ENCODE results near the gene PTK6.
A peak's percentile ranks its signal among the peaks of the same experiment; 100 is the strongest.
"Not testable (repeated sequence)": the region's sequence is repeated elsewhere in the genome, so short reads cannot be mapped to it uniquely, and the experiment has no call there.

Gene PTK6

GRCh38 chr20:63536997-63537524, at the start of gene PTK6:
Gene PTK6 (minus strand): TSS chr20:63537376. CDS start chr20:63537314, 62 bp downstream.
- DNase-seq, result no peak

- no peak for DNase-seq
These were observed 49.6 kb upstream of the PTK6 start for GRCh38 chr20:63586797-63587196.

- DNase-seq, result no peak
These were observed 48.7 kb upstream of the PTK6 start for GRCh38 chr20:63585616-63586565.

- no peak for DNase-seq
These were observed 45.3 kb upstream of the PTK6 start for GRCh38 chr20:63582382-63583063.

GRCh38 chr20:63580796-63581461, 43.8 kb upstream of the PTK6 start:
- peak; percentile 54 for DNase-seq

GRCh38 chr20:63579017-63579694, 42.0 kb upstream of the PTK6 start:
- no peak for DNase-seq

GRCh38 chr20:63578224-63579016, 41.2 kb upstream of the PTK6 start:
- DNase-seq, result no peak

- DNase-seq, result no peak
These were observed 40.2 kb upstream of the PTK6 start for GRCh38 chr20:63577317-63577894.

DNA sequence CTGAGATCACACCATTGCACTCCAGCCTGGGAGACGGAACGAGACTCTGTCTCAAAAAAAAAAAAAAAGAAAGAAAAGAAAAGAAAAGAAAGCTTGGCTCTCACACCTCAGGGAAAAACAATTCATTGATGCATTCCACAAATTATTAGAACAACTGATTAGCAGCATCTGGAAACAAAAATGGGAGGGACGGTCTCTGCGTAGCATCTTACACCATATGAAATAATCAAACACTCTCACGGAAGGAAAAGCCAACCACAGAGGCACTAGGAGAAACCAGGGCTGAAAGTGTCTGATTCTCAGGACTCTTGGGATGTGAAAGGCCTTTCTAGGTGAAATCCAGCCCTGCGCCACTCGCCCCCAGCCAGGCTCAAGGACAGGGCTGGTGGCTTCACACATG, 39.1 kb upstream of the PTK6 start:
- DNase-seq, result no peak

GRCh38 chr20:63574829-63575743, 37.9 kb upstream of the PTK6 start:
- DNase-seq, result no peak

DNA sequence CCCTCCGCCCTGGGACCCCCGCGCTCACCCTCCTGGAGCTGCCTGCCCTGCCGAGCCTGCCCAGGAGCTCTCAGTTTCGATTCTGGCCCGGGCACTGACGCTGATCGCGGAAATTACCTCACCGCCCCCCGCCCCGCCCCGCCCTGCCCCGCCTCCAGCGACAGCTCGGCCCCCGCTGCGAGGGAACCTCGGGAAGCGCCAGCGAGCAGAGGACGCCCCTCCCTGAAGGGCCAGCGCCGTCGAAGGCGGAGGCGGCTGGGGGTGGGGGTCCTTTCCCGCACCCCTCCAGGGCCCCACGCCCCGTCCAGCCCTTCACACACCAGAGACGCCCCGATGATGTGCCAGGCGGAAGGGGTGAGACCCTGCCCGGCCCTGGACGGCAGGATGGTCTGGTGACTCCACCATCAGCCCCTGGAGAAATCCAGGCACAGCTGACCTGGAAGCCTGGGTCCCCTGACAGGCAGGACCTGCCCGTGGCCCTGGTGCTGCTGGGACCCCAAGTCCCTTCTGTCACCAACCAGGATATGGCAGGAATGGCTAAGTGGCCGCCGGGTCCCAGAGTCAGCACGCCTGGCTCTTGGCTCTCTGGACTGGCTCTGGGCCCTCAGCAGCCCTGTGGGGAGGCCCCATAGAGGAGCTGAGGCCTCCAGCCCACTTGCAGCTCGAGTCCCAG, 37.1 kb upstream of the PTK6 start, which contains the start of gene HELZ2:
Gene HELZ2, minus strand, starts transcription at position 84 of the 673 bp plus-strand sequence. CDS start 1,854 bp downstream, outside the sequence.
- DNase-seq, result peak; percentile 47

DNA sequence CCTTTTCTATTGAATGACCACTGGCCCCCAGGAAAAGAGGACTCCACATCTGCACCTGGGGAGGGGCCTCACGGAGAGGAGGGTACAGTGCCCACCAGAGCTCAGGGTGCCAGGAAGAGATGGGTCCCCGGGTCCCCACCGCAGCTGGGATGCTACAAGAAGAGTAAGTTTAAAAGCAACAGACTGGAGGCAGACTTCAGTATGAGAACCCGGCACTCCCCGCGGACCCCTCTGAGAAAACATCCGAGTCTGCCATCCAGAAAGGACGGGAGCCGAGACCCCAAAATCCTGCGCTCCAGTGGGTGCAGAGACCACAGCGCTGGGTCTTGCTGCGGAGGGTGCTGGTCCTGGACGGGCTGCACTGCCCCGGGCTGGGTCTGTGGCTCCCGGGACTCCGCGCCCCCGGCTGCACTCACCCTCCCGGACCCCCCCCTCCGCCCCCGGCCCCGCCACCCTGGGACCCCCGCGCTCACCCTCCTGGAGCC, 36.5 kb upstream of the PTK6 start:
- no peak for DNase-seq

DNA sequence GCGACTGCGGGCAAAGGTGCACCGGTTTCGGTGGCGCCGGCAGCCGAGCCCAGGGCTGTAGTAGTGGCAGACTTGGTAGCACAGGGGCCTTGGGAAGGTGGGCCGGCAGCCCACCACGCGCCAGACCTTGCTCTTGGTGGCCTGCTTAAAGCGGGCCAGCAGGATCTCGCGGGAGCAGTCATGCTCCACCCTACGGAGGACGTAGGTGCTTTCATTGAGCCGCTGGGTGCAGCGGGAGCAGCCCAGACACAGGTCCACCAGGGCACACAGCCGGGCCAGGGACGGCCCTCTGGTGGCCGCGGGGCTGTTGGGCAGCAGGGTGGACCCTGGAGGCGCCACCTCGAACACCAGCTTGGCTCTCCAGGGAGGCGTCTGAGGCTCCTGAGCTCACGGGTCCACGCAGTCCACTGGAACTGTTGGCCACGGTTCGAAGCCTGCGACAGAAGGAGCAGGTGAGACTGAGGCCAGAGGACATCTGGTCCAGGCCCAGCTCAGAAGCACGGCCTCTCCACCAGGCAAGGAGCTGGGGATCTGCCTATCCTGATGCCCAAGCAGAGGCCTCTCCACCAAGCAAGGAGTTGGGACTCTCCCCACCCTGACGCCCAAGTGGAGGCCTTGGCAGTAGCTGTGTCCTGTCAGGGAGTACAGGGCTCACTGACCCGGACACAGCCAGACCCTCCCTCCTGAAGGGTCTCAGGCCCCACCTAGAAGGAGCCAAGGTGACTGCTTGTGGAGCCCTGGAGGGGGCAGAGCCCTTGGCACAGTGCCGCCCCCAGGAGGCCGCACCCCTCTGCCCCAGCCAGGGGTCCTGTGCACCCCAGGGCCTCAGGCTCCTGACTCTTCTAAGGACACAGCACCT, 35.8 kb upstream of the PTK6 start:
- no peak for DNase-seq

DNA sequence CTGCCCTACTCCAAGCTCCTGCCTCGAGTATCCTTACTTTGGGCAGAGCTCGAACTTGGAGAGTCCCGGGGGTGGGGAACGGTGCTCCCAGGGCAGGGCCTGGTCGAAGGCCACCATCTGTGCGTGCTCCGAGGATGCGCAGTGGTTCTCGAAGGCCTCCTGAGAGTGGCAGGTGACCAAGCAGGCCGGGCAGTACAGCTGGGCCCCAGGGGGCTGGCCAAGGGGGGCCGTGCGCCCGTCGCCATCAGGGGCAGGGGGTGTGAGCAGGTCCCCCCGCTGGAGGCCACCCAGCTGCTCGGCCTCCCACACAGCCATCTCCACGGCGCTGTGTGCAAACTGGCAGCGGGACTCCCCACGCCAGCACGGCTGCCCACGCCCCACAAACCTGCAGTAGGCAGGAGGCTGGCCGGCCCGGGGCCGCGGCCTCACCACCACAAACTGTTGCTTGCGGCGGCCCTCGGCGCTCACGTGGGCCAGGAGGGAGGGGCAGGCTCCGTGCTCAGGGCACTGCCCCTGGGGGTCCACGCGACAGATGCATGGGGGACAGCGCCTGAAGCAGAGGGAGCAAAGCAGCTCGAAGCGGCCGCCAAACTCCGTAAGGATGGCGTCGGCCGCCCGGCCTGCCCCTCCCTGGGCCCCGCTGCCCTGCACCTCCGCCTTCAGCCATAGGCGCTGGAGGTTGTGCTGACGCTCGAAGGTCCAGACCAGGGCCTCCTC, 35.1 kb upstream of the PTK6 start:
- DNase-seq, result no peak

- not testable (repeated sequence) for DNase-seq
These were observed 33.9 kb upstream of the PTK6 start for GRCh38 chr20:63571087-63571478.

DNA sequence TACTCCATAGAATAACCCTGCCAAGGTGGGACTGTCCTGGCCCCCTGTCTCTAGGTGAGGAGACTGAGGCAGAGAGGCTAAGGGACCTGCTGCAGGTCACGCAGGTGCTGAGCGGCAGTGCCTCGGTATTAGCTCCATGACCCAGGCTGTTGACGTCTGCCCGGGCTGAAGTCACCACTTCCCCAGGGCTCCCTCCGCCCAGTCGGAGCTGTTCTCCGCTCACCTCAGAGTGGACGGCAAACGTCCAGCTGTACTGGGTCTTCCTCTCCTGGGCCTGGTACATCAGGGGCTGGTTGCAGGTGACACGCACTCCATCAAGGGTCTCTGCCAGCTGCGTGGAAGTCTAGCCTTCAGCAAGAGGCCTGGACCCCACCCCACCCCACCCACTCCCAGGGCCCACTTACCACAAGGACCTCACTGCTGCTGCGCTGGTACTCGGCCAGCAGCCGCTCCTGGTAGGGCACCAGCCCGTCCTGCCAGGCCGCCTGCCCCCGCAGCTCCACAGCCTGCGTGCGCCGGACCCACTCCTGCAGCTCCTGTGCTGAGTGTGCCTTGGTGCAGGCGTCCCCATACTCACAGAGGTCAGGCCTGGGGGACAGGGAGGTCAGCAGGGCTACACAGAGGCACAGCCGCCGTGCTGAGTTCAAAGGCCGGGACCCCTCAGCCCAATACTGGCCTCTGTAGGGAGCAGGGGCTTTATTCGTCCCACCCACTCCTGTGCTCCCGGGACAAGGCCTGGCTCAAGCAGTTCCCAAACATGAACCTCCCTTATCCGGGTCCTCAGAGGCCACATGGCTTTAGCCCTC, 33.3 kb upstream of the PTK6 start:
- no peak for DNase-seq

All from GDM1 (cell line).